Immature natural killer cell (primary cell): ENCODE measurements around the gene FBXW12. TPM values are rescaled to one million over a fixed set of nuclear protein-coding genes. Genes with fewer than 3 reads are reported as not detected.

Source experiments
- DNase-seq, 3 donors: peaks; one replicate each; pipeline ENCODE4 v3.0.0; 2022; ENCODE audit warnings: mixed read lengths in 1 of 3
- H3K27ac Mint-ChIP-seq, 6 donors: one replicate each; pipeline ENCODE4 v1.8.0; 2020; ENCODE audit warnings: mixed read lengths in 6 of 6, mild to moderate bottlenecking in 5 of 6, inconsistent platforms in 4 of 6, moderate library complexity in 3 of 6
- H3K27me3 Mint-ChIP-seq, 3 donors: one replicate each; pipeline ENCODE4 v1.8.0; 2020 to 2021; ENCODE audit warnings: low read depth in 3 of 3, mild to moderate bottlenecking in 3 of 3, mixed read lengths in 3 of 3, moderate library complexity in 3 of 3, inconsistent platforms in 1 of 3
- H3K36me3 Mint-ChIP-seq, 3 donors: one replicate each; pipeline ENCODE4 v1.8.0; 2020; ENCODE audit warnings: mixed read lengths in 3 of 3, inconsistent platforms in 2 of 3, mild to moderate bottlenecking in 2 of 3
- H3K4me1 Mint-ChIP-seq, 2 donors: one replicate each; pipeline ENCODE4 v1.8.0; 2020; ENCODE audit warnings: inconsistent platforms in 2 of 2, mild to moderate bottlenecking in 2 of 2, mixed read lengths in 2 of 2, moderate library complexity in 1 of 2
- H3K4me3 Mint-ChIP-seq, 5 donors: one replicate each; pipeline ENCODE4 v1.8.0; 2020; ENCODE audit warnings: mild to moderate bottlenecking in 5 of 5, mixed read lengths in 5 of 5, inconsistent platforms in 3 of 5, moderate library complexity in 3 of 5
- H3K9me3 Mint-ChIP-seq, 6 donors: one replicate each; pipeline ENCODE4 v1.8.0; 2020; ENCODE audit warnings: mild to moderate bottlenecking in 6 of 6, mixed read lengths in 6 of 6, inconsistent platforms in 4 of 6, moderate library complexity in 3 of 6
- polyA plus RNA-seq, 3 donors: library from polyadenylated mRNA; unstranded; fragments of 300-500 nt; fragmentation: Illumina TruSeq; gene quantifications; one replicate each; pipeline ENCODE4 v1.2.3, GENCODE V29; 2021

The FBXW12 gene
- polyA plus RNA-seq, 3 donors from 2014 or later, result not detected

- Mint-ChIP-seq H3K4me1 (peaks cover under 1 to 15% of the 10 kb centered on the region in 2 donors), H3K27me3 (peaks cover 3 to 4% (median 4%) of the 10 kb centered on the region in 3 donors), H3K36me3 (peaks cover 0 to 3% (median 0%) of the 10 kb centered on the region in 3 donors), H3K9me3 (no peaks in the 10 kb centered on the region), H3K27ac (peak overlapping the region in 1 of 6 donors; percentile 19), H3K4me3 (peak overlapping the region; percentile 4 to 61 (median 33))
- DNase-seq, result no peak
Observed at GRCh38 chr3:48426944-48427629, 55.1 kb downstream of the FBXW12 start.

DNA sequence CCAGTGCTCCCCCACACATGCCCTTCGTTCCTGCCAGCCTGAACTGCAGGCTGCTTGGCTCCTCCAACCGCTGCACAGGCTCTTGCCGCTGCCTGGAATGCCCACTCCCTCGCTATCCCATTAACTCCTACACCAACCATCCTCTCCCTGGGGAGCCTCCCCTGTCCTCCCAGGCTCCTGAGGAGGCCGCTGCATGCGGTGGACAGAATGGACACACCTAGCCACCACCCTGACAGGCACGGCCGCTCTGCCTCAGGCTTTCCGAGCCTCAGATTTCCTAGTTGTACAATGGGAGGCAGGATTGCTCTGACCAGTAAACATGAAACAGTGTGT lies 55.6 kb downstream of the FBXW12 start:
- no peaks in the 10 kb centered on the region for H3K9me3 Mint-ChIP-seq
- peaks cover 3 to 4% (median 4%) of the 10 kb centered on the region in 3 donors for H3K27me3 Mint-ChIP-seq
- H3K27ac Mint-ChIP-seq, result no peak overlapping the region
- peak overlapping the region; percentile 53 to 70 (median 63) for H3K4me3 Mint-ChIP-seq
- H3K4me1 Mint-ChIP-seq, result peaks cover 5 to 17% of the 10 kb centered on the region in 2 donors
- H3K36me3 Mint-ChIP-seq, result peaks cover 0 to 7% (median 0%) of the 10 kb centered on the region in 3 donors
- DNase-seq, result no peak

- H3K9me3 Mint-ChIP-seq, result no peaks in the 10 kb centered on the region
- peaks cover 2 to 4% (median 3%) of the 10 kb centered on the region in 3 donors for H3K27me3 Mint-ChIP-seq
- peaks cover 0 to 7% (median 0%) of the 10 kb centered on the region in 3 donors for H3K36me3 Mint-ChIP-seq
- H3K27ac Mint-ChIP-seq, result peak overlapping the region in 2 of 6 donors; percentile 34 to 35
- DNase-seq, result no peak
- peak overlapping the region; percentile 53 to 70 (median 63) for H3K4me3 Mint-ChIP-seq
- H3K4me1 Mint-ChIP-seq, result peaks cover 5 to 17% of the 10 kb centered on the region in 2 donors
Observed at GRCh38 chr3:48428088-48428571, 56.1 kb downstream of the FBXW12 start.

GRCh38 chr3:48428572-48429316 lies 56.7 kb downstream of the FBXW12 start:
- peak overlapping the region; percentile 53 to 70 (median 63) for H3K4me3 Mint-ChIP-seq
- peaks cover 2 to 4% (median 3%) of the 10 kb centered on the region in 3 donors for H3K27me3 Mint-ChIP-seq
- H3K27ac Mint-ChIP-seq, result peak overlapping the region in 1 of 6 donors; percentile 34
- H3K4me1 Mint-ChIP-seq, result peaks cover 5 to 17% of the 10 kb centered on the region in 2 donors
- H3K36me3 Mint-ChIP-seq, result peaks cover 0 to 7% (median 0%) of the 10 kb centered on the region in 3 donors
- H3K9me3 Mint-ChIP-seq, result no peaks in the 10 kb centered on the region
- no peak for DNase-seq

GRCh38 chr3:48429317-48429959 lies 57.4 kb downstream of the FBXW12 start:
- Mint-ChIP-seq H3K27me3 (peaks cover 2 to 4% (median 3%) of the 10 kb centered on the region in 3 donors), H3K9me3 (no peaks in the 10 kb centered on the region), H3K36me3 (peaks cover 0 to 7% (median 0%) of the 10 kb centered on the region in 3 donors), H3K4me1 (peaks cover 11 to 20% of the 10 kb centered on the region in 2 donors), H3K4me3 (peak overlapping the region; percentile 63 to 83 (median 76)), H3K27ac (peak overlapping the region in 2 of 6 donors; percentile 24 to 34)
- peak; percentile 48 to 58 (median 48) for DNase-seq

DNA sequence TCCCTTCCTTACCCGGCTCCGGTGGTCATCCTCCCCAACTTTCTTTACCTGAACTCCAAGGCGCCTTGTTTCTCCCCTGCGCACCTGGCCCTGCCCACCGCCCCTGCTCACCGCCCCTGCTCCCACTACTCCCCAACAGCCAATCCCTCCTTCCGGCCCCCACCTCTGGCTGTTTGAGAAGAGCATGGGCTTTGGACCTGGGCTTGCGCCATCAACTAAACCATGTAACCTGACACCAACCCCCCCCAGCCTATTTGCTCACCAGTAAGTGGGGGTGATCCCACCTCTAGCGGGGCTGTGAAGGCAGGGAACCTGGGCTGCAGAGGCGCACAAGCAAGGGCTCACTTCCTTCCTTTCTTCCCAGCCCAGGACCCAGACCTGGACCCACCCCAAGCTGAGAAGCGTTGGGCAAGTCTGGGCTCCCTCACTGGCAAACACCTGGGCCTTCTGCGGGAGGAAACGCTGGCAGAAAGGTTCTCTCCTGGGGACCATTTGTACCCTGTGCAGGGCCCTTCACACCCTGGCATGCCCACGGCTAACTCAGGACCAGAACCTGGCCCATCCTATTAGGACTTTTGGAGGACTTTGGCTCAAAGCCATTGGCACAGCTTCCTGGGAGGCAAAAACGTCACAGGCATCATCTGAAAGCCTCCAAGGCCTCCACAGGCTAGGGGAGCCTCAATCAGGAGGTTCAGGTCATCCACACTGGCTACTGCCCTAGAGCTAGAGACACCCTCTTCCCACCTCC lies 58.1 kb downstream of the FBXW12 start, which contains the start of gene PLXNB1:
PLXNB1 (minus strand) TSS at position 127 of the 748 bp plus-strand sequence. CDS start 5,475 bp downstream, outside the sequence.
- H3K4me3 Mint-ChIP-seq, result peak within 1 kb of the TSS; percentile 63 to 83 (median 76)
- peaks cover 0 to 7% (median 0%) of the 10 kb centered on the region in 3 donors for H3K36me3 Mint-ChIP-seq
- H3K27me3 Mint-ChIP-seq, result peaks cover 2 to 4% (median 3%) of the 10 kb centered on the region in 3 donors
- peaks cover 13 to 22% of the 10 kb centered on the region in 2 donors for H3K4me1 Mint-ChIP-seq
- no peaks in the 10 kb centered on the region for H3K9me3 Mint-ChIP-seq
- peak within 1 kb of the TSS in 5 of 6 donors; percentile 24 to 83 (median 34) for H3K27ac Mint-ChIP-seq
- DNase-seq, result no peak

- Mint-ChIP-seq H3K36me3 (peaks cover 0 to 7% (median 0%) of the 10 kb centered on the region in 3 donors), H3K9me3 (no peaks in the 10 kb centered on the region), H3K4me3 (peak overlapping the region; percentile 63 to 83 (median 76)), H3K27ac (peak overlapping the region in 3 of 6 donors; percentile 20 to 40 (median 34)), H3K4me1 (peaks cover 13 to 24% of the 10 kb centered on the region in 2 donors), H3K27me3 (peaks cover 2 to 4% (median 3%) of the 10 kb centered on the region in 3 donors)
- no peak for DNase-seq
Observed at GRCh38 chr3:48430708-48431101, 58.7 kb downstream of the FBXW12 start.

DNA sequence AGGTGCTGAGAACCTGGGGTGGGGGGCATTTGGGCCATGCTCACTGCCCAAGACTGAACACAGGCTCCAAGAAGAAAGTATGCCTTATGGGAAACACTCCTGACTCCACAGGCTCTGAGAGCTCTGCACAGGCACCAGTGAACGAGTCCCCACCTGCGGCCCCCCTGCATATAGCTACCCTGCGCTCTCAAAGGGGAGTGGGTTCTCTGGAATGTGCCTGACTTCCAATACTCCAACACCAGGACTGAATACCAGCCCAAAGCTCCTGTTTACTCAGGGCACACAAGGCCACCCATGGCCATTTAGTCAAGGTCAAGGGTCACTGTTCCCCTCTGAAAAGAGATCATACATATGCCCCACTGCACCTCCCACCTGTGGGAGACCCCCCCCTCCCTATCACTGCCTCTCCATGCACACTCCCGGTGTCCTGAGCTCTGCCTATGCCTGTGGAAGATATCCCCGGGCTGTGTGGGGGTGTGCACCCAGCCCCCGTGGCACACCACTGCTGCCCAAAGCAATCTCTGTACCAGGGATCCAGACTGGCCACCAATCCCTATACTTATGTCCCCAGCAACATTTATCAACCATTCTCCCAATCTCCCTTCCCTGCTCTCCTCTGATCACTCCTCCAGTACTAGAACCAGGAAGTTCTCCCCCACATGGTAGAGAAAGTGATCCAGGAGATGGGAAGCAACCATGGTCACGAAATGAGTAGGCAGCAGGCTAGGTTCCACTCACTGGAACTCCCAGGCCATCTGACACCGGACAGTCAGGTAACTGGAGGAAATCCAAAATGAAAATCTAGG lies 59.4 kb downstream of the FBXW12 start:
- Mint-ChIP-seq H3K4me3 (peak overlapping the region; percentile 63 to 83 (median 76)), H3K27me3 (peaks cover 2 to 4% (median 3%) of the 10 kb centered on the region in 3 donors), H3K4me1 (peaks cover 13 to 24% of the 10 kb centered on the region in 2 donors), H3K9me3 (no peaks in the 10 kb centered on the region), H3K36me3 (peaks cover 0 to 7% (median 0%) of the 10 kb centered on the region in 3 donors), H3K27ac (peak overlapping the region in 2 of 6 donors; percentile 20 to 34)
- no peak for DNase-seq

GRCh38 chr3:48432411-48433371 lies 60.7 kb downstream of the FBXW12 start:
- no peak overlapping the region for H3K27ac Mint-ChIP-seq

DNA sequence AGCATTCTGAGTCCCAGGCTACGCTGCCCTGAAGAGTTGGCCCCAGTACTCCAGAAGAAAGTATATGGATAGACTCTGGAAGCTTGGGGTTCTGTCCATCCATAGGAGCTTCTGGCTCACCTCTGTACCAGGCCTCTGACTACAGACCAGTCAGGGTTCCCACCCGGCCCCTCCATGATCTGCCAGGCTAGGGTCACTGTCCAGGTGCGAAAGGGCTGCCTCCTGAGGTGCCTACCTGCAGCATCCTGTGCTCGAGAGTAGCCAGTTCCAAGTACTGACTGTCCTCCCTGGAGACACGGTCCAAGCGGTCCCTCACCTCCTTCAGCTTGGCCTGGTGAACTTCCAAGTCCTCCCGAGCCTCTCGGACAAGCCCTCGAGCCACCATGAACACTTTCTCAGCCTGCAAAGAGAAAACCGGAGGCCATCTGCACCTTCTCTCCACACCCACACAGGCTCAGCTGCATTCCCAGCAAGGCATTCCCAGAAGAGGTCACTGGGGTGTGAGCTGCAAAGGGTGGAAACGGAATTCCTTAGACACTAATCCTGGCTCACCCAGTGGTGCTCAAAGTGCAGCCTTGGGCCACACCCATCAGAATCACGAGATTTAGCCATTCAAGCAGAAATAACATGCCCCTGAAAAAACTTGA lies 61.6 kb downstream of the FBXW12 start:
- no peak overlapping the region for H3K4me3 Mint-ChIP-seq
- H3K36me3 Mint-ChIP-seq, result peaks cover 0 to 7% (median 0%) of the 10 kb centered on the region in 3 donors
- no peak for DNase-seq
- no peak overlapping the region for H3K27ac Mint-ChIP-seq
- H3K9me3 Mint-ChIP-seq, result no peaks in the 10 kb centered on the region
- no peaks in the 10 kb centered on the region for H3K27me3 Mint-ChIP-seq
- peaks cover 15 to 29% of the 10 kb centered on the region in 2 donors for H3K4me1 Mint-ChIP-seq

More at GRCh38 chr3:48432411-48433371, 60.7 kb downstream of the FBXW12 start:
- H3K27me3 Mint-ChIP-seq, result no peaks in the 10 kb centered on the region
- peaks cover 13 to 26% of the 10 kb centered on the region in 2 donors for H3K4me1 Mint-ChIP-seq
- peaks cover 0 to 7% (median 0%) of the 10 kb centered on the region in 3 donors for H3K36me3 Mint-ChIP-seq
- no peak overlapping the region for H3K4me3 Mint-ChIP-seq
- peak in 1 of 3 donors; percentile 16 for DNase-seq
- H3K9me3 Mint-ChIP-seq, result no peaks in the 10 kb centered on the region
